Endothelial cell of umbilical vein (primary cell): ENCODE results near the gene GALK1.

Source experiments
- CTCF ChIP-seq, 2 donors: IDR thresholded peaks; 1 replicate in 1 of 2; 2 replicates in 1 of 2; pipeline ENCODE4 v1.5.1; 2011; ENCODE audit warnings: low read length in 2 of 2, mild to moderate bottlenecking in 2 of 2, moderate library complexity in 2 of 2, control low read depth in 1 of 2, inconsistent platforms in 1 of 2, low read depth in 1 of 2; ENCODE audit not compliant: insufficient read depth in 1 of 2; ENCODE audit errors: extremely low read depth in 1 of 2
- EZH2 ChIP-seq: IDR thresholded peaks from 2 replicates; pipeline ENCODE4 v1.6.1; 2012; ENCODE audit warnings: borderline replicate concordance, low read depth, mild to moderate bottlenecking, moderate library complexity, low read length, inconsistent platforms; ENCODE audit not compliant: severe bottlenecking
- POLR2A ChIP-seq: IDR thresholded peaks from 2 replicates; pipeline ENCODE4 v1.6.1; 2012; ENCODE audit warnings: low read depth, mild to moderate bottlenecking, control low read depth, low read length
- POLR2AphosphoS5 ChIP-seq: IDR thresholded peaks from 2 replicates; pipeline ENCODE4 v1.6.1; 2012; ENCODE audit warnings: low read depth, mild to moderate bottlenecking, control low read depth, low read length, moderate library complexity; ENCODE audit not compliant: insufficient read depth
- TF ChIP-seq, protein P1 (sequence below): IDR thresholded peaks from 2 replicates; pipeline ENCODE4 v1.6.1; 2011; ENCODE audit not compliant: insufficient read depth, insufficient read length

DNA sequence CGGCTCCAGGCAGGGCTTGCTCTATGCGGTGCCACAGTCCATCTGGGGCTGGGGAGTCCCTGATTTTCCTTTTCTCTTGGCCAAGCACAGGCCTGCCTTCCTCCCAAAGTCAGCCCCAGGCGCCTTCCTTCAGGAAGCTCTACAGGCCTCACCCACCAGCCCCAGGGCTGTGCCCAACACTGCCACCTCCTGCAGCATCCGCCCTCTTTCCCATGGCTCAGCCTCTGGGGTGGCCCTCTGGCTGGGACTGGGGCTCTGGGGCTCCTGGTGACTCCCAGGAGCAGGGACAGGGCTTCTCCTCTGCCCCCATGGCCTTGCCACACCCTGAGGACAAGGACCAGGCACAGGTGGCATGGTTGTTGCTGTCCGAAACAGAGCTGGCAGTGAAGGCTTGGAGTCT lies 42.9 kb downstream of the GALK1 start:
- TF ChIP-seq CTCF (IDR thresholded peaks at IDR 0.05; ENCODE audit: extremely low read depth in 1 of 2, insufficient read depth in 1 of 2, low read depth in 1 of 2, low read length in 2 of 2), result no peak
- TF ChIP-seq POLR2A, result no peak
- TF ChIP-seq POLR2AphosphoS5, result no peak
- TF ChIP-seq, protein P1, sequence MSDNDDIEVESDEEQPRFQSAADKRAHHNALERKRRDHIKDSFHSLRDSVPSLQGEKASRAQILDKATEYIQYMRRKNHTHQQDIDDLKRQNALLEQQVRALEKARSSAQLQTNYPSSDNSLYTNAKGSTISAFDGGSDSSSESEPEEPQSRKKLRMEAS, result no peak
- no peak for TF ChIP-seq EZH2
